GM21526 (cell line): ENCODE measurements around the gene SLC27A1.
A peak's percentile ranks its signal among the peaks of the same experiment; 100 is the strongest.
"Not testable (repeated sequence)": the region's sequence is repeated elsewhere in the genome, so short reads cannot be mapped to it uniquely, and the experiment has no call there.

Experiments
- ATAC-seq: cut with Tn5 transposase; IDR thresholded peaks from one replicate; pipeline ENCODE4 v1.9.1; 2021; ENCODE audit warnings: moderate library complexity; ENCODE audit not compliant: unreplicated experiment, low FRiP score

The SLC27A1 gene

DNA sequence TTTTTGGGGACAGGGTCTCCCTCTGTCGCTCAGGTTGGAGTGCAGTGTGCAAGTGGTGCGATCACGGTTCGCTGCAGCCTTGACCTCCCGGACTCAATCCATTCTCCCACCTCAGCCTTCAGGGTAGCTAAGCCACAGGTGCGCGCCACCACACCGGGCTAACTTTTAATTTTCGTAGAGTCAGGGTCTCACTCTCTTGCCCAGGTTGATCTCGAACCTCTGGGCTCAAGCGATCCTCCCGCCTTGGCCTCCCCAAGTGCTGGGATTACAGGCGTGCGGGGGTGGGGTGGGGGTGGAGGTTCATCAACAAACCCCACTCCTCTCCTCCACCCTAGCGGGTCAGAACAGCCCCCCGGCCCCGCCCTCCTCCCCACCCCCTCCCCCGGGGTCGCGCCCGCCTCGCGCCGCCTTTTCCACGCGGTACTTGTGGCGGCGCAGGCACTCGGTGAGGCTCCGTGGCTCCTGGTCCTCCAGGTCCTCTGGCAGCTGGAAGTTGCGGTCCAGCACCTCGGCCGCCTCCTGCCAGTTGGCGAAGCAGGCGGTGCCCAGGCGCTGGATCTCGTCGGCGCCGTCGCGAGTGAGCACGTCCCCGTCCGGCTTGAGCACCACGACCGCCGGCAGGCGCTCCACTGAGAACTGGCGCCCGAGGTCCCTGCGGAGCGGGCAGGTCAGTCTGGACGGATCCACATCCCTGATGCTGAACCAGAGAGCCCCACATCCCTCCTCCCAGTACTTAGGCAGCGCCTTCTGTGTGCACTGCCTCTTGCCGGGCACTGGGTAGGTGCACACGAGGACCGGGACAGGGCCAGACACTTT, 14.8 kb upstream of the SLC27A1 start:
- no peak for ATAC-seq

DNA sequence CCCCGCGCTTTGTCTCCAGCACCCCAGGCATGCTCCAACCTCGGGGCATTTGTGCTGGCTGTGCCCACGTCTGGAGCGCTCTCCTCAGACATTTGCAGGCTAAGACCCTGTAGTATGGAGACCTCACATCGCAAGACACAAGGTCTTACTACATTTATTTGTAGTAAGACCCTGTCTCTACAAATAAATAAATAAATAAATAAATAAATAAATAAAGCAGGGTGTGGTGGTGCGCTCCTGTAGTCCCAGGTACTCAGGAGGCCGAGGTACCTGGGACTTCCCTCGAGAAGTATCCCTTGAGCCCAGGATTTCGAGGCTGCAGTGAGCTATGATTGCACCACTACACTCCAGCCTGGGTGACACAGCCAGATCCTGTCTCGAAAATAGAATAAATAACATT, 14.2 kb upstream of the SLC27A1 start:
- ATAC-seq = no peak

- no peak for ATAC-seq
Measured at GRCh38 chr19:17457616-17458015, 12.7 kb upstream of the SLC27A1 start.

DNA sequence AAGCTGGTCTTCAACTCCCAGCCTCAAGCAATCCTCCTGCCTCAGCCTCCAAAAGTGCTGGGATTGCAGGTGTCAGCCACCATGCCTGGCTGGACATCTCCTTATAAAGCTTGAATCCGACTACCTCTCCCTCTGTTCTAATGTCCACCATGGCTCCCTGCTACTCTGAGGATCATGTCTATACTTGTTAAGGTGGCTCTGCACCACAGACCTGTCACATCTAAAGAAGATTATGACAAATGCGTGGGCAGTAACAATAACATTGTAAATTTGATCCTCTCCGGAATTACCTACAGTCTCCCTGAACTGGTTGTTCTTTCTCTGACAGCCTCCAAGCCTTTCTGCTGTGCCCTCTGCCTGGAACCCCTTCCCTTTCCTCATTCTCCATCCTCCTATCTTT, 11.4 kb upstream of the SLC27A1 start:
- no peak for ATAC-seq

DNA sequence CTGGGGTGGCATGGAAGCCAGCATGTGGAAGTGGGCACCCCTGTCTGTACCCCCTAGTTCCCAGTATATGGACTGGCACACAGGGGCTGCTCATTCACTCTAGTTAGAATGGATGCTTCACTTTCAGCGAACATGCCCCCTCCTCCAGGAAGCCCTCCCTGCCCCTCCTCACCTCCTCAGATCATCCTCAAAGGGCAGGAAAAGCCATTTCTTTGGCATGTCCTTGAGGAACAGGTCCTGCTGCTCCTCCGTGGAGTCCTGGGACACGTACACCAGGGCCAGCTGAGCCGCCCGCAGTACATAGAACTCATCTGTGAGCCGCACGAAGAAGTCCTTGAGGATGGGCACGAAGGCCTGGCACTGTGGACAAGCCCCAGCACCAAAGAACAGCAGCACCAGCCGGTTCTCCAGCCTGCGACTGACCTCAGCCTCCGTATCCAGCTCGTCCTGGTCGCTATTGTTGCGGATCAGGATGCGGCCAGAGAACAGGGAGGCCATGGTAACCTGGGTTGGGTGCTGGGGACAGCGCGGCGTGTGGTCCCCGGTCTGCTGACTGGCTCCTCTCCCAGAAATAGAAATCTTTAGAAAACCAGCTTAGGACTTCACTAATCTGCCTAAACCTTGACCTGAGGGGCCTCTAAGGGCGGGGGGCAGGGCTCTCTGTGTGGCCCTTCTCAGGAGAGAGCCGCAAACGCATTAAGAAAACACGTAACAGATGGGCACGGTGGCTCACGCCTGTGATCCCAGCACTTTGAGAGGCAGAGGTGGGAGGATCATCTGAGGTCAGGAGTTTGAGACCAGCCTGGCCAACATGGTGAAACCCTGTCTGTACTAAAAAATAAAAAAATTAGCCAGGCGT, 9.7 kb upstream of the SLC27A1 start, which contains the start of gene NXNL1:
Gene NXNL1 (minus strand): TSS at position 555 of the 859 bp plus-strand sequence. CDS start 57 bp downstream, at position 498.
- no peak for ATAC-seq

DNA sequence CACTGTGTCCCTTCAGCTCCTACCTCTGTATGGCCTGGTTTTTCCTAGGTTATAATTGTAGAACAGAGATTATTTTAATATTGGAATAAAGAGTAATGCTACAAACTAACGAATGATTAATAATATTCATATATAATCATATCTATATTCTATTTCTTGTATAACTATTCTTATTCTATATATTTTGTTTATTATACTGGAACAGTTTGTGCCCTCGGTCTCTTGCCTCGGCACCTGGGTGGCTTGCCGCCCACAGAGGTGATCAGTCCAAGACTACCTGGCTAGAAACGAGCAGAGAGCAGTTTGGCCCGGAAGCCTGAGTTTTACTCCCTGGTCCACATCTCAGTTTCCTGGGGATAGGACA, 3.9 kb upstream of the SLC27A1 start:
- ATAC-seq = no peak

- ATAC-seq = no peak
Measured at GRCh38 chr19:17467471-17468301, 2.6 kb upstream of the SLC27A1 start.

DNA sequence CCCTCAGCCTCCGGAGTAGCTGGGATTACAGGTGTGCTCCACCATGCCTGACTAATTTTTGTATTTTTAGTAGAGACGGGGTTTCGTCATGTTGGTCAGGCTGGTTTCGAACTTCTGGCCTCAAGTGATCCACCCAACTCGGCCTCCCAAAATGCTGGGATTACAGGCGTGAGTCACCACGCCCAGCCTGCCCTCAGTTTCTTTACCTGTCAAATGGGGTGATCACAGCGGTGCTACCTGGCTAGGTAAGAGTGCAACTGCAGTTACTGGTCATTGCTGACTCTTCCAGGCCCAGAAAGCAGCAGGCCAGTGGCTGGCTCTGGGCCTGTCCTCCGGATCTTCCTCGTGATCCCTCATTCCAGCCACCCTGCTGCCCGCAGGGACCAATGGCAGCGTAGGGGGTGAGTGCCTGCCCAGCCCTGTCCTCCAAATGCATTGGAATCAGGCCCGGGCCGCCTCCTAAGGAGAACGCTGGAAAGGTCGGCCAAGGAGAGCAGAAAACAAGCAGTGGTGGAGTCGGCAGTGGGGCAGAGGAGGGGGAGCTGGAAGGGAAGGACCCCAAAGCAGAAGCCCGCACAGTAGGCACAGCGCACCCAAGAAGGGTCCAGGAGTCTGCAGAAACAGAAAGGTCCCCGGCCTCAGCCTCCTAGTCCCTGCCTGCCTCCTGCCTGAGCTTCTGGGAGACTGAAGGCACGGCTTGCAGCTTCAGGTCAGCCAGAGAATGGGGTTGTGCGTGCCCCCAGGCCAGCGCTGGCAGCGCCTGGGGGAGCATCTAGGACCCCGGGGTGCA, 1.8 kb upstream of the SLC27A1 start:
- no peak for ATAC-seq

GRCh38 chr19:17469092-17469480, 1.2 kb upstream of the SLC27A1 start:
- peak; percentile 12 for ATAC-seq

GRCh38 chr19:17469481-17470067, 750 bp upstream of the SLC27A1 start:
- ATAC-seq = peak; percentile 41

DNA sequence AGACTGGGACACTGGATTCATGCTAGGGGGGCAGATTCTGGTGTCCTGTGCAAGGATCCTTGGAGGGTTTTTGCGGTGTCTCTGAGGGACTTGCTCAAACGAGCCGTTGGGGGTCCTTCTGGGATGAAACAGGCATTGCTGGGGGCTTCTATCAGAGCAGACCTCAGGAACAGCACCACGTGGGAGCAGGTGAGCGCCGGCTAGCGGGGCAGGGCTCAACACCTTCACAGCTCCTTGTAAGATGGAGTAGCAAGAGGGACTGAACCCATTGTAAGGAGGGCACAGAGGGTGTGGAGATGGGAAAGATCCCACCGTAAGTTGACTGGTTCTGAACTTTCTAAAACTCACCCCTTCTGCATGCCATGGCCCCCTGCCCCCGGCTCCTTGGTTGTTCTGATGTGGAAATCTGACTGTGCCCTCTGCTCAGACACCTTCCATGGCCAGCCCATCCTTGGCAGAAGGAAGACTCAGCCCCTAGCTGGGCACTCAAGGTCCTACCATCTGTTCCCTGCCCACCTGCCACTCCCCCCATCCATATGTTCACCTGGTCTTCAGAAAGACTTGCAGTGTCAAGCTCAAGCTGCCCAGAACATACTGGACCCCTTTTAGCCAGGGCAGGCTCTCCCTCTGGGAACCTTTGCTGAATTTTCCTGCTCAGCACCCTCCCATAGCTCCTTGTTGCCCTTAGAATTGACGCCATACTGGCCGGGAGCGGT, 1.2 kb downstream of the SLC27A1 start:
- ATAC-seq = no peak

DNA sequence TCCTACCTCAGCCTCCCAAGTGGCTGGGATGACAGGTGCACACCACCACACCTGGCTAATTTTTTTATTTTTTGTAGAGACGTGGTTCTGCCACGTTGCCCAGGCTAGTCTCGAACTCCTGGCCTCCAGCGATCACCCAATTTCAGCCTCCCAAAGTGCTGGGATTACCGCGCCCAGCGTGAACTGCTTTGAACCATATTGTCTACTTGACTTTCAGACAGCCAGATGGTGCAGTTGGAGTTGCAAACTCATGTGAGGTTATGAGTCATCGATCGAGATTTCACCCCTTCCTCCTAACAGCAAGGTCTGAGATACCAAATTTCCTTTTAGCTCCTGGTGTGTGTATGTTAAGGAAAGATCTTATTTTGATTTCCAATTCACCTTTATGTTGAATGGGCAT, 2.7 kb downstream of the SLC27A1 start:
- ATAC-seq = no peak

DNA sequence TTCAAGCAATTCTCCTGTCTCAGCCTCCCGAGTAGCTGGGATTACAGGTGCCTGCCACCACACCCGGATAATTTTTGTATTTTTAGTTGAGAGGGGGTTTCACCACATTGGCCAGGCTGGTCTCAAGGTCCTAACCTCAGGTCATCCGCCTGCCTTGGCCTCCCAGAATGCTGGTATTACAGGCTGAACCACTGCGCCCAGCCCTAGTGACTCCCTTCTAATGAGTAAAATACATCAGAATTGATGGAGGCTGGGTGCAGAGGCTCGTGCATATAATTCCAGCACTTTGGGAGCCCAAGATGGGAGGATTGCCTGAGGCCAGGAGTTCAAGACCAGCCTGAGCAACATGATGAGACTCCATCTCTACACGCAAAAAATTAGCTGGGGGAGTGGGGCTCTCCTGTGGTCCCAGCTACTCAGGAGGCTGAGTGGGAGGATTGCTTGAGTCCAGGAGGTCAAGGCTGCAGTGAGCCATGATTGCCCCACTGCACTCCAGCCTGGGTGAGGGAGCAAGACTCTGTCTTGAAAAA, 4.8 kb downstream of the SLC27A1 start:
- ATAC-seq = not testable (repeated sequence)

- no peak for ATAC-seq
Measured at GRCh38 chr19:17475541-17476115, 5.3 kb downstream of the SLC27A1 start.

- no peak for ATAC-seq
Measured at GRCh38 chr19:17479325-17479791, 9.0 kb downstream of the SLC27A1 start.

DNA sequence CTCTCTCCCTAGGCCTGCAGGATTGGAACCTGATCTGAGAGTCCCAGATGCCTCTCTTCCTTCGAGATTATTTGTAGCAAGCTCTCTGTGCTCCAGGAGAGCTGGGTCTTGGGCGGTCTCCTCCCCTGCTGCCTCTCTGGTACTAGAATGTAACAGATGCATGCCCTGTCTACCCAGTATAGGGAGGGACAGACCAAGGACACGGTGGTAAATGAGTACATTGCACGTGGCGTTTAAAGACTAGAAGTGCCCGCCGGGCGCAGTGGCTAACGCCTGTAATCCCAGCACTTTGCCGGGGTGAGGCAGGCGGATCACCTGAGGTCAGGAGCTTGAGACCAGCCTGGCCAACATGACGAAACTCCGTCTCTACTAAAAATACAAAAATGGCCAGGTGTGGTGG, 11.7 kb downstream of the SLC27A1 start:
- ATAC-seq = no peak

- no peak for ATAC-seq
Measured at GRCh38 chr19:17482877-17483604, 12.7 kb downstream of the SLC27A1 start.

DNA sequence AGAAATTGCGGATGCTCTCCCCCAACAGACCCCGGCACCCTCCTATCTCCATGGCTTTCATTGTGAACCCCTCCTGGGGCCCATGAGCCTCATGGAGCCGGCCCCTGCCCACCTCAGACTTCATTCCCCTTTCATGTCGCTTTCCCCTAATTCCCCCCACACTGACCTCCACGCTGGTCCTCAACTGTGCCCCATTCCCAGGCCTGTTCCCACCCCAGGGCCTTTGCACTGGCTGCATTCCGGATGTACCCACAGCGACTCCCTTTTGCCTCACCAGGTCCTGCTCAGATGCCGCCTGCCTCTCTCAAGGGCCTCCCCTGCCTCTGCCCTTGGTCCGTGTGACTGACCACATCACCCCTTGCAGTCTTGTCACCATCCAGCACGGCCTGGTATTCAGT, 13.3 kb downstream of the SLC27A1 start:
- ATAC-seq = no peak
